ENCODE results near the gene RPP14. TPM values are rescaled to one million over a fixed set of nuclear protein-coding genes. Genes with fewer than 3 reads are reported as not detected.

The RPP14 gene
- total RNA-seq, 1 experiment from 2014 or later = 22.4 TPM

- Histone ChIP-seq H2AFZ (ENCODE audit: low read depth, low read length, poor library complexity, severe bottlenecking) (no peak overlapping the region), H3K79me2 (ENCODE audit: insufficient read depth, low read length) (peaks cover 64% of the 10 kb centered on the region), H3K27ac (ENCODE audit: low read depth, low read length) (no peak overlapping the region), H3K36me3 (ENCODE audit: control insufficient read depth in 1 of 2, insufficient read depth in 2 of 2, low read length in 2 of 2) (peaks cover 23 to 26% of the 10 kb centered on the region in 2 experiments), H3K9ac (ENCODE audit: low read length) (no peak overlapping the region), H4K20me1 (ENCODE audit: insufficient read depth) (peaks cover 10% of the 10 kb centered on the region; the same call in 1 of the 2 replicates), H3K4me3 (replicated peaks in 1 of 2; ENCODE audit: low read depth in 1 of 2, low read length in 2 of 2) (no peak overlapping the region), H3K9me3 (ENCODE audit: control insufficient read depth in 1 of 2, insufficient read depth in 1 of 2, low read depth in 1 of 2, low read length in 2 of 2) (no peaks in the 10 kb centered on the region), H3K4me1 (ENCODE audit: control insufficient read depth in 1 of 2, insufficient read depth in 2 of 2, low read length in 2 of 2) (peaks cover 0 to 17% of the 10 kb centered on the region in 2 experiments; a peak in 3 of 4 replicates), H3K4me2 (ENCODE audit: low read length) (peak overlapping the region; percentile 88), H3K27me3 (ENCODE audit: insufficient read depth, low read length) (no peaks in the 10 kb centered on the region), H3K9me2 (ENCODE audit: insufficient read depth) (no peaks in the 10 kb centered on the region)
- no peak for TF ChIP-seq EZH2 (IDR thresholded peaks at IDR 0.05)
- no peak for TF ChIP-seq ZNF274 (IDR thresholded peaks at IDR 0.05; ENCODE audit: low read depth, low read length)
- TF ChIP-seq POLR2A (IDR thresholded peaks at IDR 0.05; ENCODE audit: borderline replicate concordance, extremely low read depth, insufficient read depth, insufficient read length) = no peak
- TF ChIP-seq POLR2AphosphoS5 (IDR thresholded peaks at IDR 0.05; ENCODE audit: low read depth, low read length) = 0 out of 2 replicates have a peak, but pooled peaks have one; percentile 17
- no TSS peak for BruUV-seq (replicated peaks)
- intact Hi-C loops (cut with micrococcal nuclease) = loop anchor here (5.0 to 10.0 kb wide), 2 partner anchors 104 to 344 kb away; no protein-coding TSS in a partner anchor
- ChIA-PET POLR2A (no interaction called here), RAD21 (ENCODE audit: low non-redundant PET in 1 of 2, low total read pairs in 2 of 2, uncharacterized antibody in 2 of 2, unreplicated experiment in 2 of 2) (no interaction called here), CTCF (interaction anchor here (0.9 to 3.9 kb wide), 4 partner anchors 9 to 121 kb away, joined by 3 to 69 read pairs (median 3); no protein-coding TSS in a partner anchor)
- no peak for DNase-seq (ENCODE audit: low read depth, low spot score)
- ATAC-seq = no peak
Measured at GRCh38 chr3:58308728-58309127, 2.7 kb downstream of the RPP14 start.

DNA sequence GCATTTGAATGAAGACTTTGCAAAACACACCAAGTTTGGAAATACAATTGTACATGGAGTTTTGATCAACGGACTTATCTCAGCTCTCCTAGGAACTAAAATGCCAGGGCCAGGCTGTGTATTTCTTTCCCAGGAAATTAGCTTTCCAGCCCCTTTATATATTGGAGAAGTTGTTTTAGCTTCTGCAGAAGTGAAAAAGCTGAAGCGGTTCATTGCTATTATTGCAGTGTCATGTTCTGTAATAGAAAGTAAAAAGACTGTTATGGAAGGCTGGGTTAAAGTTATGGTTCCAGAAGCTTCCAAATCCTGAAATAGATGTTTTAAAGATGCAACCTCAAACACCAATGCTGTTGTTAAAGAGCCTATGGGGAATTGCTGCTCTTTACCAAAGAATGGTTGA, 11.8 kb downstream of the RPP14 start:
- ChIA-PET RAD21 (ENCODE audit: low non-redundant PET in 1 of 2, low total read pairs in 2 of 2, uncharacterized antibody in 2 of 2, unreplicated experiment in 2 of 2) (no interaction called here), POLR2A (no interaction called here), CTCF (interaction anchor here (2.2 kb wide), 1 partner anchor 12 kb away, joined by 12 read pairs; the partner anchor contains the start of genes HTD2 and RPP14)
- Histone ChIP-seq H3K9me3 (ENCODE audit: control insufficient read depth in 1 of 2, insufficient read depth in 1 of 2, low read depth in 1 of 2, low read length in 2 of 2) (no peaks in the 10 kb centered on the region), H3K36me3 (ENCODE audit: control insufficient read depth in 1 of 2, insufficient read depth in 2 of 2, low read length in 2 of 2) (peaks cover 40% of the 10 kb centered on the region in 2 experiments), H4K20me1 (ENCODE audit: insufficient read depth) (no peaks in the 10 kb centered on the region), H3K4me1 (ENCODE audit: control insufficient read depth in 1 of 2, insufficient read depth in 2 of 2, low read length in 2 of 2) (no peaks in the 10 kb centered on the region), H2AFZ (ENCODE audit: low read depth, low read length, poor library complexity, severe bottlenecking) (no peak overlapping the region), H3K27ac (ENCODE audit: low read depth, low read length) (no peak overlapping the region), H3K9me2 (ENCODE audit: insufficient read depth) (no peaks in the 10 kb centered on the region), H3K4me3 (replicated peaks in 1 of 2; ENCODE audit: low read depth in 1 of 2, low read length in 2 of 2) (no peak overlapping the region), H3K79me2 (ENCODE audit: insufficient read depth, low read length) (peaks cover 35% of the 10 kb centered on the region), H3K4me2 (ENCODE audit: low read length) (no peak overlapping the region), H3K9ac (ENCODE audit: low read length) (no peak overlapping the region), H3K27me3 (ENCODE audit: insufficient read depth, low read length) (no peaks in the 10 kb centered on the region)
- BruUV-seq (replicated peaks) = TSS peak; percentile 27
- TF ChIP-seq EZH2phosphoT487 (IDR thresholded peaks at IDR 0.05; ENCODE audit: borderline replicate concordance) = no peak
- DNase-seq (ENCODE audit: low read depth, low spot score) (no peak), ATAC-seq (no peak)
- intact Hi-C loops (cut with micrococcal nuclease) = no loop called here

Data from HCT116 (cell line).